OCI-LY7 (cell line): ENCODE measurements around the gene CUEDC1. TPM values are rescaled to one million over a fixed set of nuclear protein-coding genes. Genes with fewer than 3 reads are reported as not detected.

ENCODE experiments used
- BruUV-seq: library from RNA; stranded (reverse); fragments of 400-500 nt; replicated peaks from 2 replicates; lab custom pipeline; 2021; lab: Mats Ljungman, UMichigan
- CTCF ChIA-PET: fragments of 300-600 bp; sonication (Branson Sonifier 250); formaldehyde crosslinking; loops from one replicate; lab custom pipeline; 2022; ENCODE audit warnings: antibody characterized with exemption; ENCODE audit not compliant: unreplicated experiment; lab: Charles Lee
- POLR2A ChIA-PET: fragments of 300-600 bp; sonication (Branson Sonifier 250); formaldehyde crosslinking; loops from one replicate; lab custom pipeline; 2022; ENCODE audit warnings: antibody characterized with exemption; lab: Charles Lee
- DNase-seq: peaks from one replicate; pipeline ENCODE4 v3.0.0-alpha.2; 2015; ENCODE audit warnings: low spot score
- H2AFZ ChIP-seq: fragments of 200-600 bp; sonication (generic), shearing (Covaris generic); 2 replicates; pipeline ENCODE4 v1.6.1; 2014; ENCODE audit warnings: mild to moderate bottlenecking, antibody characterized with exemption, low read length, moderate library complexity
- H3K27ac ChIP-seq: fragments of 200-600 bp; sonication (generic); 2 replicates; pipeline ENCODE4 v1.5.1; 2014; ENCODE audit warnings: mixed run types, low read depth, mild to moderate bottlenecking, moderate library complexity, low read length, inconsistent platforms; ENCODE audit not compliant: poor library complexity, severe bottlenecking
- H3K36me3 ChIP-seq: fragments of 200-600 bp; sonication (generic); 2 replicates; pipeline ENCODE4 v1.6.1; 2014; ENCODE audit warnings: mild to moderate bottlenecking, antibody characterized with exemption, low read length, moderate library complexity, mixed read lengths; ENCODE audit not compliant: insufficient read depth
- H3K4me1 ChIP-seq: fragments of 200-600 bp; sonication (generic); 2 replicates; pipeline ENCODE4 v1.5.1; 2014; ENCODE audit warnings: mild to moderate bottlenecking, low read length; ENCODE audit not compliant: insufficient read depth, poor library complexity, severe bottlenecking
- H3K4me2 ChIP-seq: fragments of 200-600 bp; sonication (generic); 2 replicates; pipeline ENCODE4 v1.6.1; 2014; ENCODE audit warnings: mild to moderate bottlenecking, low read length
- H3K4me3 ChIP-seq: fragments of 200-600 bp; sonication (generic); 2 replicates; pipeline ENCODE4 v1.5.1; 2014; ENCODE audit warnings: mild to moderate bottlenecking, low read depth, low read length; ENCODE audit not compliant: poor library complexity, severe bottlenecking
- H3K79me2 ChIP-seq: fragments of 200-600 bp; sonication (generic); 2 replicates; pipeline ENCODE4 v1.6.1; 2016; ENCODE audit warnings: low read depth, mild to moderate bottlenecking, low read length, moderate library complexity, mixed read lengths; ENCODE audit not compliant: insufficient read depth
- H3K9me2 ChIP-seq: fragments of 200-600 bp; sonication (generic); 2 replicates; pipeline ENCODE4 v1.6.1; 2016; ENCODE audit warnings: mild to moderate bottlenecking, low read length, mixed read lengths; ENCODE audit not compliant: insufficient read depth
- H3K9me3 ChIP-seq: fragments of 200-600 bp; sonication (generic); 2 replicates; pipeline ENCODE4 v1.6.1; 2014; ENCODE audit warnings: mild to moderate bottlenecking, mixed run types, low read length, mixed read lengths
- H4K20me1 ChIP-seq: fragments of 200-600 bp; sonication (generic); 2 replicates; pipeline ENCODE4 v1.6.1; 2014; ENCODE audit warnings: mild to moderate bottlenecking, antibody characterized with exemption, low read length, moderate library complexity, mixed read lengths; ENCODE audit not compliant: insufficient read depth
- CTCF ChIP-seq: fragments of 200-600 bp; sonication (generic); conservative IDR thresholded peaks from 2 replicates; pipeline ENCODE4 v1.5.1; 2014; ENCODE audit warnings: mild to moderate bottlenecking, antibody characterized with exemption, low read length, moderate library complexity, mixed read lengths
- EZH2phosphoT487 ChIP-seq: fragments of 200-600 bp; sonication (generic); IDR thresholded peaks from 2 replicates; pipeline ENCODE4 v1.6.1; 2018; ENCODE audit warnings: low read depth, borderline replicate concordance, mild to moderate bottlenecking, mixed run types, antibody characterized with exemption, low read length, moderate library complexity, mixed read lengths
- intact Hi-C: fragments of 100-400 bp; cut with micrococcal nuclease; formaldehyde crosslinking; loops from one replicate; pipeline ENCODE4 v1.10.0; 2022; ENCODE audit not compliant: unreplicated experiment
- total RNA-seq, 2 experiments: library from RNA; depleted of rRNA in 1 of 2; stranded (reverse); fragments of >200 nt in 1 of 2; shearing (Covaris generic) in 1 of 2; gene quantifications; 2 replicates each; pipeline ENCODE4 v1.2.3, GENCODE V29; 2014 to 2022

Gene CUEDC1
- total RNA-seq, 2 experiments from 2014 or later = 0.74 TPM; not detected in 1

GRCh38 chr17:57874058-57874419 lies 81.2 kb downstream of the CUEDC1 start:
- H3K9me2 ChIP-seq = no peaks in the 10 kb centered on the region
- no peaks in the 10 kb centered on the region for H3K36me3 ChIP-seq
- no peak for TF ChIP-seq EZH2phosphoT487
- no peak for TF ChIP-seq CTCF
- H3K27ac ChIP-seq = no peak overlapping the region
- no TSS peak for BruUV-seq
- no peaks in the 10 kb centered on the region for H3K79me2 ChIP-seq
- no peaks in the 10 kb centered on the region for H3K9me3 ChIP-seq
- peaks cover 16% of the 10 kb centered on the region for H3K4me1 ChIP-seq
- intact Hi-C loops = no loop called here
- H3K4me2 ChIP-seq = no peak overlapping the region
- no peak overlapping the region for H2AFZ ChIP-seq
- DNase-seq = no peak
- POLR2A ChIA-PET = interaction anchor here (0.5 to 1.1 kb wide), 4 partner anchors 24 to 565 kb away, joined by 3 read pairs; no protein-coding TSS in a partner anchor
- no peak overlapping the region for H3K4me3 ChIP-seq
- CTCF ChIA-PET = no interaction called here
- H4K20me1 ChIP-seq = no peaks in the 10 kb centered on the region

GRCh38 chr17:57873261-57874057 lies 81.8 kb downstream of the CUEDC1 start:
- POLR2A ChIA-PET = interaction anchor here (0.5 to 1.1 kb wide), 2 partner anchors 25 to 392 kb away, joined by 3 read pairs; no protein-coding TSS in a partner anchor
- no peak overlapping the region for H3K4me2 ChIP-seq

More at GRCh38 chr17:57873261-57874057, 81.8 kb downstream of the CUEDC1 start:
- Histone ChIP-seq H3K79me2 (no peaks in the 10 kb centered on the region), H3K27ac (no peak overlapping the region), H4K20me1 (no peaks in the 10 kb centered on the region), H2AFZ (no peak overlapping the region), H3K4me1 (peaks cover 22% of the 10 kb centered on the region), H3K9me2 (no peaks in the 10 kb centered on the region), H3K36me3 (no peaks in the 10 kb centered on the region), H3K4me3 (no peak overlapping the region), H3K9me3 (no peaks in the 10 kb centered on the region)
- no peak for DNase-seq
- CTCF ChIA-PET = no interaction called here
- intact Hi-C loops = no loop called here
- no TSS peak for BruUV-seq
- no peak for TF ChIP-seq CTCF
